GM18909 (cell line): ENCODE results near the gene LRRC37A.
"Not testable (repeated sequence)": the region's sequence is repeated elsewhere in the genome, so short reads cannot be mapped to it uniquely, and the experiment has no call there.

Experiments
- ATAC-seq: cut with Tn5 transposase; IDR thresholded peaks from one replicate; pipeline ENCODE4 v1.9.1; 2021; ENCODE audit warnings: mild to moderate bottlenecking; ENCODE audit not compliant: unreplicated experiment, poor library complexity

LRRC37A gene

GRCh38 chr17:46286764-46287221 is 8.1 kb upstream of the LRRC37A start:
- not testable (repeated sequence) for ATAC-seq

GRCh38 chr17:46287587-46287986 is 7.3 kb upstream of the LRRC37A start:
- not testable (repeated sequence) for ATAC-seq

GRCh38 chr17:46290906-46291546 is 3.9 kb upstream of the LRRC37A start:
- peak; percentile 95 for ATAC-seq

- not testable (repeated sequence) for ATAC-seq
Observed at GRCh38 chr17:46291618-46292017, 3.3 kb upstream of the LRRC37A start.

GRCh38 chr17:46341220-46341619 is 46.3 kb downstream of the LRRC37A start:
- not testable (repeated sequence) for ATAC-seq

GRCh38 chr17:46342131-46342530 is 47.2 kb downstream of the LRRC37A start:
- not testable (repeated sequence) for ATAC-seq

- not testable (repeated sequence) for ATAC-seq
Observed at GRCh38 chr17:46348345-46348744, 53.4 kb downstream of the LRRC37A start.

- not testable (repeated sequence) for ATAC-seq
Observed at GRCh38 chr17:46349060-46349459, 54.1 kb downstream of the LRRC37A start.

GRCh38 chr17:46353856-46354255 is 58.9 kb downstream of the LRRC37A start:
- not testable (repeated sequence) for ATAC-seq

- ATAC-seq, result peak; percentile 49
Observed at GRCh38 chr17:46361145-46361735, 66.3 kb downstream of the LRRC37A start.

GRCh38 chr17:46361755-46362154 is 66.8 kb downstream of the LRRC37A start, which contains the start of gene ARL17B:
TSS of gene ARL17B (minus strand) at chr17:46361766. CDS start at chr17:46358397, 3,369 bp downstream.
- ATAC-seq, result peak; percentile 95

- not testable (repeated sequence) for ATAC-seq
Observed at GRCh38 chr17:46367520-46367919, 72.6 kb downstream of the LRRC37A start.

GRCh38 chr17:46372236-46373229 is 77.6 kb downstream of the LRRC37A start:
- ATAC-seq, result peak; percentile 82

GRCh38 chr17:46373418-46373817 is 78.5 kb downstream of the LRRC37A start:
- peak; percentile 32 for ATAC-seq

- ATAC-seq, result not testable (repeated sequence)
Observed at GRCh38 chr17:46383118-46383517, 88.2 kb downstream of the LRRC37A start.

GRCh38 chr17:46385491-46385890 is 90.6 kb downstream of the LRRC37A start:
- not testable (repeated sequence) for ATAC-seq
